Liver (tissue), 9 donors: ENCODE data around the gene COPA. TPM values are rescaled to one million over a fixed set of nuclear protein-coding genes. Genes with fewer than 3 reads are reported as not detected.

Experiments
- DNase-seq: peaks from one replicate; pipeline ENCODE4 v3.0.0-alpha.2; 2017; ENCODE audit warnings: low spot score
- H3K27ac ChIP-seq, 2 donors: one replicate each; pipeline ENCODE4 v1.7.0; 2013; ENCODE audit warnings: inconsistent platforms in 2 of 2, low read length in 2 of 2, control low read depth in 1 of 2, low read depth in 1 of 2, mild to moderate bottlenecking in 1 of 2
- H3K27me3 ChIP-seq, 4 donors: one replicate each; pipeline versions ENCODE4 v1.6.1 to v1.7.0; 2013; ENCODE audit warnings: low read length in 3 of 4, inconsistent platforms in 1 of 4, mild to moderate bottlenecking in 1 of 4, moderate library complexity in 1 of 4; ENCODE audit not compliant: control insufficient read depth in 4 of 4, insufficient read depth in 4 of 4
- H3K36me3 ChIP-seq, 4 donors: one replicate each; pipeline versions ENCODE4 v1.6.1 to v1.7.0; 2013; ENCODE audit warnings: low read length in 3 of 4, mild to moderate bottlenecking in 3 of 4, low read depth in 1 of 4, moderate library complexity in 1 of 4; ENCODE audit not compliant: control insufficient read depth in 4 of 4, insufficient read depth in 3 of 4
- H3K4me1 ChIP-seq, 4 donors: one replicate each; pipeline versions ENCODE4 v1.6.1 to v1.7.0; 2013; ENCODE audit warnings: low read length in 3 of 4, mild to moderate bottlenecking in 3 of 4, moderate library complexity in 1 of 4; ENCODE audit not compliant: control insufficient read depth in 4 of 4, insufficient read depth in 4 of 4
- H3K4me3 ChIP-seq, 3 donors: one replicate each; pipeline versions ENCODE4 v1.6.1 to v1.7.0; 2013; ENCODE audit warnings: low read length in 3 of 3, control low read depth in 1 of 3, low read depth in 1 of 3, mild to moderate bottlenecking in 1 of 3
- H3K9ac ChIP-seq, 2 donors: one replicate each; pipeline ENCODE4 v1.7.0; 2013; ENCODE audit warnings: low read length in 2 of 2, mild to moderate bottlenecking in 2 of 2, moderate library complexity in 2 of 2, control low read depth in 1 of 2, low read depth in 1 of 2
- H3K9me3 ChIP-seq, 4 donors: one replicate each; pipeline versions ENCODE4 v1.6.1 to v1.7.0; 2013; ENCODE audit warnings: low read length in 3 of 4; ENCODE audit not compliant: control insufficient read depth in 4 of 4
- ATF3 ChIP-seq: IDR thresholded peaks from 2 replicates; pipeline ENCODE4 v1.6.1; 2016; ENCODE audit warnings: antibody characterized with exemption
- CTCF ChIP-seq: fragments of 150-350 bp; IDR thresholded peaks from 2 replicates; pipeline ENCODE4 v1.5.1; 2017; ENCODE audit warnings: improper control_type of control experiment, low read depth, low read length; ENCODE audit not compliant: missing input control
- EGR1 ChIP-seq, 2 donors: IDR thresholded peaks; 2 replicates each; pipeline ENCODE4 v1.6.1; 2016 to 2018; ENCODE audit warnings: antibody characterized with exemption in 2 of 2, low read depth in 2 of 2
- FOXA1 ChIP-seq: IDR thresholded peaks from 2 replicates; pipeline ENCODE4 v1.6.1; 2016; ENCODE audit warnings: antibody characterized with exemption
- FOXA2 ChIP-seq: IDR thresholded peaks from 2 replicates; pipeline ENCODE4 v1.6.1; 2016; ENCODE audit warnings: antibody characterized with exemption
- GABPA ChIP-seq, 2 donors: IDR thresholded peaks in 1 of 2; conservative IDR thresholded peaks in 1 of 2; 2 replicates each; pipeline ENCODE4 v1.6.1; 2016; ENCODE audit warnings: antibody characterized with exemption in 2 of 2, mild to moderate bottlenecking in 1 of 2, moderate library complexity in 1 of 2
- HNF4A ChIP-seq, 2 donors: conservative IDR thresholded peaks; 2 replicates each; pipeline ENCODE4 v1.6.1; 2016; ENCODE audit warnings: antibody characterized with exemption in 2 of 2, mild to moderate bottlenecking in 2 of 2
- HNF4G ChIP-seq: IDR thresholded peaks from 2 replicates; pipeline ENCODE4 v1.6.1; 2016; ENCODE audit warnings: antibody characterized with exemption
- JUND ChIP-seq, 2 donors: IDR thresholded peaks; 2 replicates each; pipeline ENCODE4 v1.6.1; 2016; ENCODE audit warnings: antibody characterized with exemption in 2 of 2
- NR2F2 ChIP-seq: IDR thresholded peaks from 2 replicates; pipeline ENCODE4 v1.6.1; 2016; ENCODE audit warnings: antibody characterized with exemption
- RAD21 ChIP-seq, 2 donors: IDR thresholded peaks; 2 replicates each; pipeline ENCODE4 v1.6.1; 2016; ENCODE audit warnings: antibody characterized with exemption in 2 of 2, mild to moderate bottlenecking in 2 of 2
- REST ChIP-seq: IDR thresholded peaks from 2 replicates; pipeline ENCODE4 v1.6.1; 2016; ENCODE audit warnings: antibody characterized with exemption, mild to moderate bottlenecking
- RXRA ChIP-seq, 2 donors: IDR thresholded peaks; 2 replicates each; pipeline ENCODE4 v1.6.1; 2017 to 2018; ENCODE audit warnings: antibody characterized with exemption in 2 of 2, mild to moderate bottlenecking in 1 of 2
- SP1 ChIP-seq: IDR thresholded peaks from 2 replicates; pipeline ENCODE4 v1.6.1; 2018; ENCODE audit warnings: antibody characterized with exemption, mild to moderate bottlenecking
- TAF1 ChIP-seq: conservative IDR thresholded peaks from 2 replicates; pipeline ENCODE4 v1.6.1; 2016; ENCODE audit warnings: antibody characterized with exemption, mild to moderate bottlenecking
- YY1 ChIP-seq: IDR thresholded peaks from 2 replicates; pipeline ENCODE4 v1.6.1; 2016; ENCODE audit warnings: antibody characterized with exemption, mild to moderate bottlenecking
- ZBTB33 ChIP-seq: IDR thresholded peaks from 2 replicates; pipeline ENCODE4 v1.6.1; 2016; ENCODE audit warnings: antibody characterized with exemption
- WGBS: extraction: QIAGEN DNeasy Blood & Tissue Kit; methylation state at CpG from one replicate; pipeline ENCODE4 v1.1.7; 2013; 5-methylcytosine and 5-hydroxymethylcytosine counted together
- polyA plus RNA-seq, 2 donors: library from polyadenylated mRNA; stranded (reverse) in 1 of 2; unstranded in 1 of 2; fragments of 200-250 nt in 1 of 2; fragments of >200 nt in 1 of 2; fragmentation: Nextera tagmentation in 1 of 2; extraction: Ambion mirVana in 1 of 2; gene quantifications; one replicate each; pipeline versions ENCODE4 v1.2.1 to v1.2.3, GENCODE V29; 2013 to 2015
- total RNA-seq, 2 donors: library from RNA; depleted of rRNA; stranded (reverse); fragments of >200 nt; gene quantifications; one replicate each; pipeline ENCODE4 v1.2.3, GENCODE V29; 2014
- TF ChIP-seq, protein P1 (sequence below): IDR thresholded peaks from 2 replicates; pipeline ENCODE4 v1.6.1; 2016; ENCODE audit warnings: antibody characterized with exemption
- donor health status: healthy.
- donor health status: healthy.
- donor health status: healthy.
- donor health status: healthy.
- donor health status: healthy.

COPA gene
- total and polyA plus RNA-seq, 4 donors = 46.8 to 145 (median 75.9) TPM

DNA sequence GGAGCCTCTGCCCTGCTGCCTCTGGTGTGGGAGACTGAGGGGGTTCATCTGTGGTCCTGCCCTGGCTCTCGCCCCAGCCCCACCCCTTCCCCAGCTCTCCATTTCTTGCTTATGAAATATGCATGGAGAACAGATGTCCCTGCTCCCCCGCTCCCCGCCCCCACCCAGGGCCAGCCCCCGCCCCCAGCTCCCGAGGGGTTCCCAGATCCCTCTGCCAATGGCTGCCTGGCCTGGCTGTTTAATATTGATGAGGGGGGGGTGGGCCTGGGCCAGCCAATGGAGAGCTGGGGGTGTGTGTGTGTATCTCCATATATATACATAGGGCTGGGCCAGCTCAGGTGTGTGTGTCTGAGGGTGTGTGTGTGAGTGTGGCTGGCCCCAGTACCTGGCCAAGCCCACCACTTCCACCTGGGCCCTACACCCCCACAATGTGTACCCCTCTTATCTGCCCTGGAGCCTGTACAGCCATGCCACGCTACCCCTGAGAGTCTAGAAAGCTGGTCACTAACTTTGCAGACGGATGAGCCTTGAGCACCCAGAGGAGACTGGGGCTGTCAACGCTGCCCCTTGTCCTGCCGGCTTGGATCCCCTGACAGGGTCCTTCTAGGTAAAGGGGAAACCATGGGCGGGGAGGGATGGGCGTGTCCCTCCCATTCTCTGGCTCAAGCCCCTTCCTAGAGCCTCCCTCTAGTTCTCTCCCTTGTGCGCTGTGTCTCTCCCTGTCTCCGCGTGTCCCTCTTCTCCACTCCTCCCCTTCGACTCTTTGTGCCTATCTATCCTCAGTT, 23.9 kb upstream of the COPA start, which contains the start of gene NHLH1:
TSS of gene NHLH1 (plus strand) at position 341 of the 785 bp plus-strand sequence. CDS start 3,661 bp downstream, outside the sequence.
- H3K4me3 ChIP-seq = no peak within 1 kb of the TSS
- H3K4me1 ChIP-seq = no peaks in the 10 kb centered on the region
- TF ChIP-seq JUND (IDR thresholded peaks at IDR 0.05) (no peak), CTCF (no peak), TAF1 (no peak), HNF4A (conservative IDR thresholded peaks at IDR 0.05) (no peak)
- TF ChIP-seq, protein P1, sequence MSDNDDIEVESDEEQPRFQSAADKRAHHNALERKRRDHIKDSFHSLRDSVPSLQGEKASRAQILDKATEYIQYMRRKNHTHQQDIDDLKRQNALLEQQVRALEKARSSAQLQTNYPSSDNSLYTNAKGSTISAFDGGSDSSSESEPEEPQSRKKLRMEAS = no peak
- WGBS = 68% methylated on average over 15 of the region's 15 CpGs
- no peaks in the 10 kb centered on the region for H3K9me3 ChIP-seq
- DNase-seq = no peak
- H3K27ac ChIP-seq = no peak within 1 kb of the TSS
- no peaks in the 10 kb centered on the region for H3K36me3 ChIP-seq
- no peak within 1 kb of the TSS for H3K9ac ChIP-seq
- H3K27me3 ChIP-seq = no peaks in the 10 kb centered on the region

DNA sequence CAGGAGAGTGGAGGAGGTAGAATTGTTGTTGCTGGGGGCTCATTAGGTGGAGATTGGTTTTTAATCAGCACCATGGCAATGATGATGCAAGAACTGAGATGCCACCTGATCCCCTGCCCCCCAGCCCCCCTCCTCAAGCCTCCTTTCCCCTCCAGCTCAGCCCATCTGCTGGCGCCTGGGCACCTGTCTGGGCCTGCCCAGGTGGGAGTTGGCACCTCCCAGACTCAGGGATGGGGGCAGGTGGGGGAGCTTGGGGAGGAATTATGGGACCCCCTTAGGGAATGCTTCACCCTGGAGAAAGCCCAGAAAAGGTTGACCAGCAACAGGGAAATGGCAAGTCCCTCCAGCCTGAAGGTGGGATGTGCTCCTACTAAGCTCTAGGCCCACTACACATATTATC, 22.3 kb upstream of the COPA start:
- no peaks in the 10 kb centered on the region for H3K9me3 ChIP-seq
- WGBS = 93% methylated on average over 1 of the region's 1 CpG
- no peak for TF ChIP-seq YY1
- TF ChIP-seq NR2F2 = no peak
- TF ChIP-seq FOXA1 = no peak
- no peak for TF ChIP-seq FOXA2
- TF ChIP-seq HNF4A (conservative IDR thresholded peaks at IDR 0.05) = no peak
- TF ChIP-seq RXRA (IDR thresholded peaks at IDR 0.05) = no peak
- TF ChIP-seq GABPA (IDR thresholded peaks at IDR 0.05 in 1 of 2, conservative IDR thresholded peaks at IDR 0.05 in 1 of 2) = no peak
- TF ChIP-seq, protein P1 = no peak
- no peak for TF ChIP-seq TAF1
- no peak for TF ChIP-seq ZBTB33
- TF ChIP-seq REST = no peak
- no peak for TF ChIP-seq ATF3
- no peak for TF ChIP-seq RAD21 (IDR thresholded peaks at IDR 0.05)
- no peak for TF ChIP-seq CTCF
- no peak for TF ChIP-seq HNF4G
- TF ChIP-seq JUND (IDR thresholded peaks at IDR 0.05) = no peak
- TF ChIP-seq EGR1 (IDR thresholded peaks at IDR 0.05; ENCODE audit: low read depth in 2 of 2) = no peak
- TF ChIP-seq SP1 = no peak
- no peak overlapping the region for H3K4me3 ChIP-seq
- no peak overlapping the region for H3K9ac ChIP-seq
- no peaks in the 10 kb centered on the region for H3K4me1 ChIP-seq
- H3K36me3 ChIP-seq = peaks cover 0 to 3% (median 0%) of the 10 kb centered on the region in 4 donors
- no peak overlapping the region for H3K27ac ChIP-seq
- no peak for DNase-seq
- H3K27me3 ChIP-seq = no peaks in the 10 kb centered on the region
